Neural crest cell (in vitro differentiated cells): ENCODE data around the gene EML3. TPM values are rescaled to one million over a fixed set of nuclear protein-coding genes. Genes with fewer than 3 reads are reported as not detected.
A peak's percentile ranks its signal among the peaks of the same experiment; 100 is the strongest.
"Not testable (repeated sequence)": the region's sequence is repeated elsewhere in the genome, so short reads cannot be mapped to it uniquely, and the experiment has no call there.

Experiments
- DNase-seq: peaks from one replicate; pipeline ENCODE4 v3.0.0; 2021; ENCODE audit warnings: low read depth, mixed read lengths, low spot score
- H3K27ac Mint-ChIP-seq: one replicate; pipeline ENCODE4 v1.8.0; 2021; ENCODE audit warnings: mild to moderate bottlenecking, mixed read lengths; ENCODE audit not compliant: unreplicated experiment
- H3K27me3 Mint-ChIP-seq: 2 replicates; pipeline ENCODE4 v1.8.0; 2021; ENCODE audit warnings: low read depth, mild to moderate bottlenecking, mixed read lengths
- H3K36me3 Mint-ChIP-seq: 2 replicates; pipeline ENCODE4 v1.8.0; 2021; ENCODE audit warnings: low read depth, mild to moderate bottlenecking, mixed read lengths
- H3K4me1 Mint-ChIP-seq: 2 replicates; pipeline ENCODE4 v1.8.0; 2021; ENCODE audit warnings: mixed read lengths
- H3K4me3 Mint-ChIP-seq: one replicate; pipeline ENCODE4 v1.8.0; 2021; ENCODE audit warnings: mild to moderate bottlenecking, mixed read lengths
- H3K9me3 Mint-ChIP-seq: 2 replicates; pipeline ENCODE4 v1.8.0; 2021; ENCODE audit warnings: mixed read lengths
- total RNA-seq: library from RNA; stranded (reverse); gene quantifications from 2 replicates; pipeline ENCODE4 v1.2.1, GENCODE V29; 2021
- TF ChIP-seq, protein P1 (sequence below): fragments of 200-600 bp; sonication (generic); conservative IDR thresholded peaks from 2 replicates; pipeline ENCODE4 v1.5.0; 2021; ENCODE audit warnings: antibody characterized with exemption, mild to moderate bottlenecking

Gene EML3
- total RNA-seq, 1 donor from 2014 or later = 40.0 TPM

GRCh38 chr11:62575156-62575555 is 37.4 kb downstream of the EML3 start:
- no peak for DNase-seq
- H3K27ac Mint-ChIP-seq = peak overlapping the region; percentile 89
- peak overlapping the region; percentile 99 for H3K4me3 Mint-ChIP-seq
- no peaks in the 10 kb centered on the region for H3K9me3 Mint-ChIP-seq
- H3K27me3 Mint-ChIP-seq = no peaks in the 10 kb centered on the region
- H3K36me3 Mint-ChIP-seq = peaks cover 21% of the 10 kb centered on the region
- TF ChIP-seq, protein P1, sequence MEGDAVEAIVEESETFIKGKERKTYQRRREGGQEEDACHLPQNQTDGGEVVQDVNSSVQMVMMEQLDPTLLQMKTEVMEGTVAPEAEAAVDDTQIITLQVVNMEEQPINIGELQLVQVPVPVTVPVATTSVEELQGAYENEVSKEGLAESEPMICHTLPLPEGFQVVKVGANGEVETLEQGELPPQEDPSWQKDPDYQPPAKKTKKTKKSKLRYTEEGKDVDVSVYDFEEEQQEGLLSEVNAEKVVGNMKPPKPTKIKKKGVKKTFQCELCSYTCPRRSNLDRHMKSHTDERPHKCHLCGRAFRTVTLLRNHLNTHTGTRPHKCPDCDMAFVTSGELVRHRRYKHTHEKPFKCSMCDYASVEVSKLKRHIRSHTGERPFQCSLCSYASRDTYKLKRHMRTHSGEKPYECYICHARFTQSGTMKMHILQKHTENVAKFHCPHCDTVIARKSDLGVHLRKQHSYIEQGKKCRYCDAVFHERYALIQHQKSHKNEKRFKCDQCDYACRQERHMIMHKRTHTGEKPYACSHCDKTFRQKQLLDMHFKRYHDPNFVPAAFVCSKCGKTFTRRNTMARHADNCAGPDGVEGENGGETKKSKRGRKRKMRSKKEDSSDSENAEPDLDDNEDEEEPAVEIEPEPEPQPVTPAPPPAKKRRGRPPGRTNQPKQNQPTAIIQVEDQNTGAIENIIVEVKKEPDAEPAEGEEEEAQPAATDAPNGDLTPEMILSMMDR = no peak
- peaks cover 47% of the 10 kb centered on the region for H3K4me1 Mint-ChIP-seq

GRCh38 chr11:62574363-62575071 is 38.1 kb downstream of the EML3 start:
- H3K4me3 Mint-ChIP-seq = peak overlapping the region; percentile 99
- no peaks in the 10 kb centered on the region for H3K9me3 Mint-ChIP-seq
- peak overlapping the region; percentile 92 for H3K27ac Mint-ChIP-seq
- H3K27me3 Mint-ChIP-seq = no peaks in the 10 kb centered on the region
- peaks cover 21% of the 10 kb centered on the region for H3K36me3 Mint-ChIP-seq
- DNase-seq = no peak
- TF ChIP-seq, protein P1 = no peak
- peaks cover 51% of the 10 kb centered on the region for H3K4me1 Mint-ChIP-seq

DNA sequence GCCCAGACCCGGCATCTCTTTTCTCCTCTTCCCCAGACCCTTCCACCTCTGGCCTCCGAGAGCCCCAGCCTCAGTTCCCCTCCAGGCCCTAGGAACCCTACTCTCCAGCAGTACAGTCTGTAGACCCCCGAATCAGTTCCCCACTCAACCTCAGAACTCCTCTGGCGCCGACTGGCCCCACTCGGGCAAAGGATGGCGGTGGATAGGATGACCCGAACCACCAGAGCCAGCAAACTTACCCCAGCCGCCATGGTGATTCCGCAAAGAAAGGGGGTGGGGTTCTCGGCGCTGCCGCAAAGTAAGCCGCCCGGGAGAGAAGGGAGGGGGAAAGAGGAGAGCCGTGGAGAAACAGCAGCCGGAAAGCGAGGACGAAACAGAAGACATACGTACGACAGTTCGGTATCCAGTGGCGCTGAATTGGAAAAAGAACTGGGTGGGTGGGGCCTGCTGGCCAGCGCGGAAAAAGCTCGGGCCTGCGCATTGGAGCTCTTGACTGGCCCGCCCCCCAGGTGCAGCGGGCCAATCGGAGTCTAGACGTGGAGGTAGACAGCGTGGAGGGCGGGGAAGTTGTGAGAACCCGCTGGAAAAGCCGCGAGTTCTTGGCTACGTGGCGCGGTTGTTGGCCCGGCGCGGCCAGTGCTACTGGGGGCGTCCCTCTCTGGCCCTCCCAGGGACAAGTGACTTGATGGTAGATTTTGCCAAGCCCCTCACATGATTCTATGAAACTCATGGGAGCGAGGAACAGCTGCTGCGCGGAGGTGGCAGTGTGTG is 38.8 kb downstream of the EML3 start, which contains the start of gene EEF1G:
Gene EEF1G, minus strand, starts transcription at position 300 of the 771 bp plus-strand sequence. Its CDS starts 49 bp downstream, at position 251.
- H3K9me3 Mint-ChIP-seq = no peaks in the 10 kb centered on the region
- no peaks in the 10 kb centered on the region for H3K27me3 Mint-ChIP-seq
- H3K27ac Mint-ChIP-seq = peak within 1 kb of the TSS; percentile 99
- H3K36me3 Mint-ChIP-seq = peaks cover 21% of the 10 kb centered on the region
- TF ChIP-seq, protein P1 = no peak
- peaks cover 53% of the 10 kb centered on the region for H3K4me1 Mint-ChIP-seq
- peak within 1 kb of the TSS; percentile 99 for H3K4me3 Mint-ChIP-seq
- DNase-seq = peak; percentile 93

DNA sequence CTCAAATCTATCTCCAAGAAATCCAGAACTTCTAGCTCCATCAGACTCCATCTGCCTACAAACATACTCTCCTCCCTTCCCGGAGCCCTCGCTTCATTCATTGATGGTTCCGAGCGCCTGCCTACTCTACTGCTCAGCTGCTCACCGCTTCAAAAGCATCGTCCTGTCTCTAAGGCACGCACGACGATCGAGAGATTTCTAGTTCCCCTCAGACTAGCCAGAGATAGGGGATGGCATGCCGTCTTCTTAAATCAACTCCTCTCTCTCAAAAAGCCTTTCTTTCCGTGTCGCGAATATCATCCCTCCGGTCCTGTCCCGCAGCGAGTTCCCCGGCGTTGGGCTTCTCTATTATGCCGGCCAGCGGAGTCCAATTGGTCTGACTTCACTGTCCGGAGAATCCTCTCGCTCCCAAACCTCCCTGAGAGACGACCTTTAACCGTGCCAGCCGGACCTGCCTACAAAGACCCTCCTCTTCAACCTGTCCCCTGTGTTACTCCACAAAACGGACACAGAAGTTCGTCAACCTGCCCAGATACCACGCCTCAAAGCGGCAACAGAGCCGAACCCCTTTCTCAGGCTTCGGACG is 39.5 kb downstream of the EML3 start:
- Mint-ChIP-seq H3K4me1 (peaks cover 53% of the 10 kb centered on the region), H3K27ac (peak overlapping the region; percentile 99), H3K9me3 (no peaks in the 10 kb centered on the region), H3K36me3 (peaks cover 21% of the 10 kb centered on the region), H3K27me3 (no peaks in the 10 kb centered on the region), H3K4me3 (peak overlapping the region; percentile 99)
- TF ChIP-seq, protein P1 = no peak
- DNase-seq = no peak

DNA sequence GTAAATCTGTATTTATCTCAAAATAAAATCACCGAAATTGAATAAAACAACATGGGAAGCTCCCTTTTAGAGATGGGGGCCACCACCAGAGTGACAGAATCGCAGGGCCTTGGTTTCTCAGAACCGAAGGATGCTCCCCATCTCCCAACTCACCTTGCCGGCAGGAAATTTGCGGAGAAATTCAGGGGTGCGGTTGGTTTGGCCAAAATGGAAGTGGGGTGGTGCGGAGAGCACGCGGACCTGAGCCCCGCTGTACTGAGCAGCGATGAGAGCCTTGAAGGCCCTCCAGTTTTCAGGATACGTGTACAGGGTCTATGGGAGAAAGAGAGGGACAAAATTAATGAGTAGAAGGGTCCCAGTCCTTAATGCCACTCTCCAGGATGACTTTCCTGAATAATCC is 40.1 kb downstream of the EML3 start:
- Mint-ChIP-seq H3K4me1 (peaks cover 53% of the 10 kb centered on the region), H3K27ac (peak overlapping the region; percentile 22), H3K9me3 (no peaks in the 10 kb centered on the region), H3K4me3 (peak overlapping the region; percentile 99), H3K27me3 (no peaks in the 10 kb centered on the region), H3K36me3 (peaks cover 21% of the 10 kb centered on the region)
- TF ChIP-seq, protein P1 = no peak
- DNase-seq = no peak

DNA sequence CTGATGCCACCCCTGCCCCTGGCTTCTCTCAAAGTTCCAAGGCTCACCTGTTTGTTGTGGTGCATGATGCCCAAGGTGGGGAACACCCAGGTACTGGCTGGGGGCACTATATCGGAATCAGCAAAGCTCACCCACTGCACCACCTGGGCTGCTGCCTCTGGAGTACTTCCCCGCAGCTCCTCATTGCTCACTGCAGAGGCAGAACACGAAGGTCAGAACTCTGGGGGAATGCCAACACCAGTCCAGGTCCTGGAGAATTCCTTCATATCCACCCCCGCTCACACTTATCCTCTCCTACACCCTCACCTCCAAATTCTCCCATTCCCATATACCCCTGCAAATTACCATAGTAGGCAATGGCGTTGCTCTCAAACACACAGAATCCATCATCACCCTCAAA is 41.1 kb downstream of the EML3 start:
- peak overlapping the region; percentile 99 for H3K4me3 Mint-ChIP-seq
- peaks cover 24% of the 10 kb centered on the region for H3K36me3 Mint-ChIP-seq
- H3K27ac Mint-ChIP-seq = not testable (repeated sequence)

DNA sequence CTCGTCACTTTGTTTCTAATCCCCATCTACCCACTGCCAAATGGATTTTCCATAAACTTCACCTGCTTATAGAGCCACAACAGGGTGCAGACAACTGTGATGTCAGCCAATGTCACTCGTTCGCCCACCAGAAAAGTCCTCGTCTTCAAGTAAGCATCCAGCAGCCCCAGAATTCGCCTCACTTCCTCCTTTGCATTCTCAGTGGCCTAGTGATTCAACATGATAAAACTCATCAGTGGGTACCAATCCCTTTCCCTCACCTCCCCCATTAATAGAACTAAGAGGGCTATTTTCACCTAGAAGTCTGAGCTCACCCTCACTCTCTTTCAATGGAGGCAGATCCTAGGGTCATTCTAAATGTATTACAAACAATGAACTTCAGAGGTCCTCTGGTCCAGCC is 41.7 kb downstream of the EML3 start:
- Mint-ChIP-seq H3K4me1 (peaks cover 59% of the 10 kb centered on the region), H3K4me3 (peak overlapping the region; percentile 99), H3K36me3 (peaks cover 28% of the 10 kb centered on the region)
- H3K9me3 Mint-ChIP-seq, H3K27ac Mint-ChIP-seq, H3K27me3 Mint-ChIP-seq, DNase-seq: not testable (repeated sequence)

More for the DNA sequence above, 41.1 kb downstream of the EML3 start:
- peaks cover 59% of the 10 kb centered on the region for H3K4me1 Mint-ChIP-seq
- not testable (repeated sequence) for H3K9me3 Mint-ChIP-seq, DNase-seq, H3K27me3 Mint-ChIP-seq
